ENCODE results near the gene UAP1L1. TPM values are rescaled to one million over a fixed set of nuclear protein-coding genes. Genes with fewer than 3 reads are reported as not detected.

Gene UAP1L1
- polyA plus RNA-seq, 2 of the 4 experiments (the other 2 are of a cell fraction), result 1.2 to 7.8 TPM

DNA sequence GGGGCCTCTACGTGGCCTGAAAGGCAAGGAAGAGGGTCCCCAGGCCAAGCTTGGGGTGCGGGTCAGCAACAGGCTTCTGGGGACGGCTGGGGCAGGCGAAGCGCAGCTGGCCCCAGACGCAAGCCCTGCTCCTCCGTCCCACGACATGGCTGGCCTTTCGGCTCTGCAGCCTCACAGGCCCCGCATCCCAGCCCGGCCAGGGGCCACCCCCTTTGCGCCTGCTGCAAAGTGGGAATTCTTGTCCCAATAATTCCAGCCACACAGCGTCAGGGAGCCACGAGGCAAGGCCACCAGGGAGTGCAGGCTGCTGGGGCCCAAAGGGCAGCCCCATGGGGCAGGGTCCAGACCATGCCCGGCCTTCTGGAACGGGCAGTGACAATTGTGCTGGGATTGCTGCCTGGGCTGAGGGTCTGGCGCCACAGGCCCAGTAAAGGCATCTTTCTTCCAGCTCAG, 22.4 kb upstream of the UAP1L1 start:
- 96% methylated on average over 10 of the region's 17 CpGs for WGBS (ENCODE audit: missing lambda C conversion rate)
- ChIA-PET CTCF (interaction anchor here (1.1 to 19.2 kb wide), 6 partner anchors 1 to 182 kb away, joined by 3 to 656 read pairs (median 26); partner anchors contain the start of genes ABCA2, ENTPD2, NPDC1 and SAPCD2), POLR2A (interaction anchor here (0.9 to 1.3 kb wide), 4 partner anchors 12 to 326 kb away, joined by 3 to 6 read pairs (median 5); partner anchors contain the start of genes SAPCD2 and TMEM141)
- no peak for TF ChIP-seq TP53 (CRISPR knock-in tag; IDR thresholded peaks at IDR 0.05)
- no peak for TF ChIP-seq ZFP36 (IDR thresholded peaks at IDR 0.05; ENCODE audit: borderline replicate concordance, partially characterized antibody)
- TF ChIP-seq, protein P1, sequence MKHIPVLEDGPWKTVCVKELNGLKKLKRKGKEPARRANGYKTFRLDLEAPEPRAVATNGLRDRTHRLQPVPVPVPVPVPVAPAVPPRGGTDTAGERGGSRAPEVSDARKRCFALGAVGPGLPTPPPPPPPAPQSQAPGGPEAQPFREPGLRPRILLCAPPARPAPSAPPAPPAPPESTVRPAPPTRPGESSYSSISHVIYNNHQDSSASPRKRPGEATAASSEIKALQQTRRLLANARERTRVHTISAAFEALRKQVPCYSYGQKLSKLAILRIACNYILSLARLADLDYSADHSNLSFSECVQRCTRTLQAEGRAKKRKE (CRISPR knock-in tag; IDR thresholded peaks at IDR 0.05; ENCODE audit: low read depth), result no peak
- no peak for TF ChIP-seq PBX3 (IDR thresholded peaks at IDR 0.05)
- TF ChIP-seq CBX8 (IDR thresholded peaks at IDR 0.05), result no peak
- TF ChIP-seq KDM5A (IDR thresholded peaks at IDR 0.05), result no peak
- no peak for TF ChIP-seq ESRRA (IDR thresholded peaks at IDR 0.05; ENCODE audit: borderline replicate concordance, low read length)
- TF ChIP-seq EHMT2 (IDR thresholded peaks at IDR 0.05; ENCODE audit: low read depth), result no peak
- TF ChIP-seq MAX (IDR thresholded peaks at IDR 0.05), result no peak
- TF ChIP-seq NPAS2 (CRISPR knock-in tag; IDR thresholded peaks at IDR 0.05; ENCODE audit: borderline replicate concordance), result no peak
- TF ChIP-seq REST (IDR thresholded peaks at IDR 0.05), result no peak
- no peak for TF ChIP-seq HOXB13 (CRISPR knock-in tag; IDR thresholded peaks at IDR 0.05; ENCODE audit: low read depth)
- DNase-seq (ENCODE audit: low read depth in 1 of 2, low spot score in 1 of 2), result no peak
- Histone ChIP-seq H3K4me2 (peak overlapping the region; percentile 99), H3K4me1 (peaks cover 56% of the 10 kb centered on the region), H3K4me3 (no peak overlapping the region), H3K9me3 (no peaks in the 10 kb centered on the region), H3K27ac (peak overlapping the region; percentile 79 to 88)
- ATAC-seq, result peak; percentile 20 to 30; a peak in 4 of 6 replicates
- no peak for FAIRE-seq

- ChIA-PET CTCF (interaction anchor here (0.9 to 19.2 kb wide), 9 partner anchors 2 to 268 kb away, joined by 3 to 656 read pairs (median 4); partner anchors contain the start of genes ABCA2, ENTPD2, NPDC1 and SAPCD2), POLR2A (interaction anchor here (0.8 to 1.3 kb wide), 5 partner anchors 12 to 327 kb away, joined by 3 to 6 read pairs (median 5); partner anchors contain the start of genes SAPCD2 and TMEM141)
- Histone ChIP-seq H3K4me1 (peaks cover 56% of the 10 kb centered on the region), H3K9me3 (no peaks in the 10 kb centered on the region), H3K27ac (peak overlapping the region; percentile 79 to 88), H3K4me3 (no peak overlapping the region), H3K4me2 (peak overlapping the region; percentile 99)
- peak; percentile 54 to 82 for ATAC-seq
- TF ChIP-seq KDM1A (IDR thresholded peaks at IDR 0.05; ENCODE audit: low read depth), result no peak
- TF ChIP-seq EP300 (IDR thresholded peaks at IDR 0.05), result no peak
- FAIRE-seq, result peak; percentile 67
- DNase-seq (ENCODE audit: low read depth in 1 of 2, low spot score in 1 of 2), result peak; percentile 58 to 76
- 29% methylated on average over 18 of the region's 28 CpGs for WGBS (ENCODE audit: missing lambda C conversion rate)
Observed at GRCh38 chr9:137055385-137056364, 21.6 kb upstream of the UAP1L1 start.

Data from A549 (cell line).